Measurements from ENCODE around the gene ZNF174.

The ZNF174 gene

GRCh38 chr16:3444032-3444388 is 43.0 kb downstream of the ZNF174 start:
- TF ChIP-seq CTCF (IDR thresholded peaks at IDR 0.05; ENCODE audit: unreplicated experiment in 3 of 3), result no peak
- peak overlapping the region; percentile 93 to 98 (median 95) for H3K4me3 Mint-ChIP-seq

GRCh38 chr16:3454093-3454492 is 53.1 kb downstream of the ZNF174 start:
- Mint-ChIP-seq H3K4me1 (peaks cover 21% of the 10 kb centered on the region), H3K9me3 (no peaks in the 10 kb centered on the region), H3K27ac (peak overlapping the region; percentile 8 to 29 (median 26)), H3K36me3 (ENCODE audit: low read depth) (peaks cover 16% of the 10 kb centered on the region), H3K27me3 (ENCODE audit: low read depth) (no peaks in the 10 kb centered on the region), H3K4me3 (peak overlapping the region; percentile 43 to 70 (median 56))
- no peak for TF ChIP-seq CTCF (IDR thresholded peaks at IDR 0.05; ENCODE audit: unreplicated experiment in 3 of 3)

More at GRCh38 chr16:3444032-3444388, 43.0 kb downstream of the ZNF174 start:
- peaks cover 12% of the 10 kb centered on the region for H3K4me1 Mint-ChIP-seq
- H3K27ac Mint-ChIP-seq, result peak overlapping the region; percentile 85 to 96 (median 94)
- peaks cover 26% of the 10 kb centered on the region for H3K9me3 Mint-ChIP-seq
- no peaks in the 10 kb centered on the region for H3K27me3 Mint-ChIP-seq (ENCODE audit: low read depth)
- H3K36me3 Mint-ChIP-seq (ENCODE audit: low read depth), result peaks cover 65% of the 10 kb centered on the region

GRCh38 chr16:3454631-3455147 is 53.7 kb downstream of the ZNF174 start:
- TF ChIP-seq CTCF (IDR thresholded peaks at IDR 0.05; ENCODE audit: unreplicated experiment in 3 of 3), result no peak
- H3K4me3 Mint-ChIP-seq, result peak overlapping the region; percentile 43 to 70 (median 56)
- peak overlapping the region; percentile 8 to 29 (median 26) for H3K27ac Mint-ChIP-seq
- peaks cover 27% of the 10 kb centered on the region for H3K4me1 Mint-ChIP-seq
- H3K36me3 Mint-ChIP-seq (ENCODE audit: low read depth), result peaks cover 11% of the 10 kb centered on the region
- no peaks in the 10 kb centered on the region for H3K9me3 Mint-ChIP-seq
- no peaks in the 10 kb centered on the region for H3K27me3 Mint-ChIP-seq (ENCODE audit: low read depth)

- Mint-ChIP-seq H3K4me1 (peaks cover 55% of the 10 kb centered on the region), H3K9me3 (no peaks in the 10 kb centered on the region), H3K27ac (peak overlapping the region; percentile 95 to 97 (median 97)), H3K4me3 (peak overlapping the region; percentile 82 to 90 (median 87)), H3K27me3 (ENCODE audit: low read depth) (no peaks in the 10 kb centered on the region), H3K36me3 (ENCODE audit: low read depth) (no peaks in the 10 kb centered on the region)
- peak; percentile 47 to 58 (median 49) for TF ChIP-seq CTCF (IDR thresholded peaks at IDR 0.05; ENCODE audit: unreplicated experiment in 3 of 3)
Measured at GRCh38 chr16:3457434-3458252, 56.6 kb downstream of the ZNF174 start.

- Mint-ChIP-seq H3K27ac (peak overlapping the region; percentile 78 to 91 (median 89)), H3K4me1 (peaks cover 55% of the 10 kb centered on the region), H3K9me3 (no peaks in the 10 kb centered on the region), H3K36me3 (ENCODE audit: low read depth) (no peaks in the 10 kb centered on the region), H3K4me3 (peak overlapping the region; percentile 95 to 100 (median 99)), H3K27me3 (ENCODE audit: low read depth) (no peaks in the 10 kb centered on the region)
- no peak for TF ChIP-seq CTCF (IDR thresholded peaks at IDR 0.05; ENCODE audit: unreplicated experiment in 3 of 3)
Measured at GRCh38 chr16:3458278-3458851, 57.4 kb downstream of the ZNF174 start.
